ENCODE data around the gene STARD10.

The STARD10 gene

GRCh38 chr11:72760539-72761405 lies 33.1 kb downstream of the STARD10 start:
- DNase-seq, result peak; percentile 75

GRCh38 chr11:72759468-72759985 lies 34.3 kb downstream of the STARD10 start:
- DNase-seq, result peak; percentile 43

- DNase-seq, result peak; percentile 17
These were observed 35.0 kb downstream of the STARD10 start for GRCh38 chr11:72758690-72759389.

- no peak for DNase-seq
These were observed 35.5 kb downstream of the STARD10 start for GRCh38 chr11:72758304-72758689.

GRCh38 chr11:72755713-72756285 lies 38.0 kb downstream of the STARD10 start:
- no peak for DNase-seq

GRCh38 chr11:72754544-72755155 lies 39.2 kb downstream of the STARD10 start:
- no peak for DNase-seq

- no peak for DNase-seq
These were observed 39.7 kb downstream of the STARD10 start for GRCh38 chr11:72754149-72754543.

GRCh38 chr11:72753341-72754148 lies 40.3 kb downstream of the STARD10 start:
- DNase-seq, result no peak

- DNase-seq, result no peak
These were observed 41.5 kb downstream of the STARD10 start, which contains the start of gene ARAP1 for GRCh38 chr11:72752088-72752914. Gene ARAP1, minus strand, starts transcription at chr11:72752408. Its CDS starts 25,280 bp downstream, at chr11:72727128.

GRCh38 chr11:72751116-72752087 lies 42.4 kb downstream of the STARD10 start:
- DNase-seq, result peak; percentile 16

GRCh38 chr11:72750556-72751115 lies 43.2 kb downstream of the STARD10 start:
- DNase-seq, result no peak

GRCh38 chr11:72750086-72750485 lies 43.8 kb downstream of the STARD10 start:
- no peak for DNase-seq

- DNase-seq, result no peak
These were observed 46.5 kb downstream of the STARD10 start for GRCh38 chr11:72747289-72747855.

- DNase-seq, result no peak
These were observed 47.0 kb downstream of the STARD10 start for GRCh38 chr11:72746821-72747220.

GRCh38 chr11:72745925-72746550 lies 47.8 kb downstream of the STARD10 start:
- no peak for DNase-seq

GRCh38 chr11:72745511-72745910 lies 48.3 kb downstream of the STARD10 start:
- no peak for DNase-seq

- no peak for DNase-seq
These were observed 49.4 kb downstream of the STARD10 start for GRCh38 chr11:72744474-72744873.

- DNase-seq, result peak; percentile 96
These were observed 50.3 kb downstream of the STARD10 start for GRCh38 chr11:72743321-72744221.

Measured in NCI-H2171 treated with DMSO at 0.1 percent for 48 hours (cell line).